IPS DF 4.7 (cell line): ENCODE results near the gene C17orf50.

ENCODE experiments used
- DNase-seq: peaks from one replicate; pipeline ENCODE4 v3.0.0-alpha.2; 2013; ENCODE audit warnings: low spot score; ENCODE audit errors: extremely low read depth

C17orf50 gene

GRCh38 chr17:35812456-35812855 is 51.8 kb downstream of the C17orf50 start:
- no peak for DNase-seq
